Measurements from ENCODE around the gene ACADM.
A peak's percentile ranks its signal among the peaks of the same experiment; 100 is the strongest.
"Not testable (repeated sequence)": the region's sequence is repeated elsewhere in the genome, so short reads cannot be mapped to it uniquely, and the experiment has no call there.

Gene ACADM

DNA sequence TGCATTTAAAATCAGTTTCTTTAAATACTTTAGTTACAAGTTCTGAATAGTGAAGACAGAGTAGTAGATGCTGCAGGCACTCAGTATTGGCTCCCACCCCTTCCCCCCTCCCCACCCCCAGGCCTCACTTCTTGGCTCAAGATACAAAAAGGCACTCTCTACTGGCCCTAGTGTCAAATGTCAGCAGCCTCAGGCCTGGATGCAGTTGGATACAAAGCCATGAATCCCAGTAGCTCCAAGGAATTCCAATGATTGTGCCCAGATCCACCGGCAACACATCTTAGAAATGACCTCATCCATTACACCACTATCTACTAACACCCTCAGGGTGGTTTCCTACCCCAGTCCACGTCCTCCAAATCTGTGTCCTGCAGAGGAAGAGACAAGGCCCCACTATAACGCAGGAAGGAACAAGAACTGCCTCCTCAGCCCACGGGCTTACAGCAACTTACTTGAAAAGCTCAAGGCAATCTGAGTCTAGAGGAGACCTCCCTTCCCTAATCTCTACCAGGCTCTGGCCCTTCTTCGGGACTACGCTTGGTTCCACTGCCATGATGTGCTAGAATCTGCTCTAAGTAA, 17.6 kb downstream of the ACADM start:
- DNase-seq (ENCODE audit: low spot score): no peak

DNA sequence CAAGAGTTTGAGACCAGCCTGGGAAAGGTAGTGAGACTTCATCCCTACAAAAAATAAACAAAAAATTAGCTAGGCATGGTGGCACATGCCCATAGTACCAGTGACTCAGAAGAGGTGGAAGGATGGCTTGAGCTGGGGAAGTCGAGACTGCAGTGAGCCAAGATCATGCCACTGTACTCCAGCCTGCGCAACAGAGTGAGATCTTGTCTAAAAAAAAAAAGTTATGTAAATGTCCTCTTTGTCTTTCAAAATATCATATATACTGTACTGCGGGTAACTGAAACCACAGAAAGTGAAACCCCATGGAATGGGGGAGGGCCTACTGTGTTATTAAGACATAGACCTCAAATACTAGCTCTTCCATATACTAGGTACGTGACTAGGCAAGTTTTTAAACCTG, 20.8 kb downstream of the ACADM start:
- no peak for DNase-seq (ENCODE audit: low spot score)

DNA sequence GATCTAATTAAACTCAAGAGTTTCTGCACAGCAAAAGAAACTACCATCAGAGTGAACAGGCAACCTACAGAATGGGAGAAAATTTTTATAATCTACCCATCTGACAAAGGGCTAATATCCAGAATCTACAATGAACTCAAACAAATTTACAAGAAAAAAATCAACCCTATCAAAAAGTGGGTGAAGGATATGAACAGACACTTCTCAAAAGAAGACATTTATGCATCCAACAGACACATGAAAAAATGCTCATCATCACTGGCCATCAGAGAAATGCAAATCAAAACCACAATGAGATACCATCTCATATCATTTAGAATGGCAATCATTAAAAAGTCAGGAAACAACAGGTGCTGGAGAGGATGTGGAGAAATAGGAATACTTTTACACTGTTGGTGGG, 32.7 kb downstream of the ACADM start:
- not testable (repeated sequence) for DNase-seq (ENCODE audit: low spot score)

DNA sequence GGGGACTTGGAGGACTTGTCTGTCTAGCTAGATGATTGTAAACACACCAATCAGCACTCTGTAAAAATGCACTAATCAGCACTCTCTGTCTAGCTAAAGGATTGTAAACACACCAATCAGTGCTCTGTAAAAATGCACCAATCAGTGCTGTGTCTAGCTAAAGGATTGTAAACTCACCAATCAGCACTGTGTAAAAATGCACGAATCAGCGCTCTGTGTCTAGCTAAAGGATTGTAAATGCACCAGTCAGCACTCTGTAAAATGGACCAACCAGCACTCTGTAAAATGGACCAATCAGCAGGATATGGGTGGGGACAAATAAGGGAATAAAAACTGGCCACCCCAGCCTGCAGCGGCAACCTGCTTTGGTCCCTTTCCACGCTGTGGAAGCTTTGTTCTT, 34.0 kb downstream of the ACADM start:
- not testable (repeated sequence) for DNase-seq (ENCODE audit: low spot score)

DNA sequence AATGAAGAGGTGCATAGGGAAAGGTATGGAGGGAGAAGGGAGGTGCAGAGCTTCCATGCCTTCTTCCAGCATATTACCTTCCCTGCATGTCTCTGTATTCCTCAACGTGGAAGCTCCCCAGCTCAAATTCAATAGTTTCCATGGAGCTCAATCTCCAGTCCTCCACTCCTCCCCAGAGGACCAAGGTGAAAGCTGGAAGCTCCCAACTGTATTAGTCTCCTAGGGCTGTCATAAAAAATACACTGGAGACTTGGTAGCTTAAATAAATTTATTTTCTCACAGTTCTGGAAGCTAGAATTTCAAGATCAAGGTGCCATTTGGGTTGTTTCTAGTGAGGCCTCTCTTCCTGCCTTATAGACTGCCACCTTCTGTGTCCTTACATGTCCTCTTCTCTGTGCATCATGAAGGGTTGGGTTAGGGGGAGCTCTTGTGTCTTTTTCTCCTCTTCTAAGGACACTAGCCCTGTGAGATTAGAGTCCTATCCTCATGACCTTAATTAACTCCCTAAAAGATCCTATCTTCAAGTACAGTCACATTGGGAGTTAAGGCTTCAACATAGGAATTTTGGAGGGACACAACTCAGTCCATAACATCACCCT, 39.6 kb downstream of the ACADM start:
- no peak for DNase-seq (ENCODE audit: low spot score)

DNA sequence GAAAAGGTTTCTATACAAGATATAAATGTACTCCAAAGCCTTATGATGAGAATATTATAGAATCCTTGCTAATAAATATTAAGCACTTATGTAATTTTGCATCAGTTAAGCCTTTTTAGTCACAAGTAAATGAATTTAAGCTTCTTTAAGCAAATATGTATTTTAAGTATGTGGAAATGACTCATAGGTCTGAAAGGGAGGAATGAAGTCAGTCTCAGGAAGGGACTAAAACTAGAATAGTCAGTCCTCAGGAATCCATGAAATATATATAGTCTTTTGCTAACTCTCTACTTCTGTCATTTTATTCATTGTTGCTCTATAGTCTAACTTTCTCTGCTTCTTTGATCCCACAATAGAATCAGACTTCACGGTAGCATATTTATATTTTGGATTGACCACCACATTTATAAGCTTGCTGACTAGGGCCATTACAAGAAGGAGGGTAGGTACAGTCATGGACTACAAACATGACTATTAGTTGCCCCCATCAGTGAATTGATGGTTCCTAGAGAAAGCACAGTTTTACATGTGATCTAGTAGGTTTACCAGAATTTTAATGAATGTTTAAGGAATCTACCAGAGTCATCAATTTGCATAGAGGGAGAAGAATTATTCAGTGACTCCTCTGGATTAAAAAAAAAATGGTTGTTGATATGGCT, 41.3 kb downstream of the ACADM start:
- no peak for DNase-seq (ENCODE audit: low spot score)

DNA sequence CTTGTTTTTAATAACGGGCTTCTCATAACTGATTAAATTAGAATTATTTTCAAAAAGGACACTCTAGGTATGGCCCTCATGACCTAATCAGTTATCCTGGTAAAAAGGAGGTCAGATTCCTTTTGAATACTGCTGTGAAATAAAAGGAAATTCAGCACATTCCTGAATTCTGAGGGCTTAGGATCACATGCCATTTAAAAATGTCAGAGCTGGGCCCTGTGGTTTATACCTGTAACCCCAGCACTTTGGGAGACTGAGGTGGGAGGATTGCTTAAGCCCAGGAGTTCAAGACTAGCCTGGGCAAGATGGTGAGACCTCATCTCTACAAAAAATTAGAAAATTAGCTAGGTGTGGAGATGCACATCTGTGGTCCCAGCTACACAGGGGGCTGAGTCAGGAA, 43.5 kb downstream of the ACADM start:
- DNase-seq (ENCODE audit: low spot score): no peak

DNA sequence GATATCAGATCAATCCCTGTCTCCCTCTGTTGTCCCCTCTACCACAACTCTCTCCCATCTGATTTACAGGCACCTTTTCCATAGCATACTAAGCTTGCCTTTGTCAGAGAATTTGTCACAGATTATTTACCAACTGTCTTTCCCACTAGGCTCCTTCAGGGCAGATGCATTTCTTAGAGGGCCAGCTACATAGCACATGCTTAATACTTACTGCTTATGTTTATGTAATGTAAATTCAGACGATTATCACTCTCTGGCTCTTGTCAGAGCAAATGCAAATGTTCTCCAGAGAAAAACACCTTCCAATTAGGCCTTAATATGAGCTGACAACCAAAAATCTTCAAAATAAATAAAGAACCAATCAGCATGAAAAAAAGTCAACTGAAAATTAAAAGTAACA, 46.3 kb downstream of the ACADM start:
- DNase-seq (ENCODE audit: low spot score): no peak

DNA sequence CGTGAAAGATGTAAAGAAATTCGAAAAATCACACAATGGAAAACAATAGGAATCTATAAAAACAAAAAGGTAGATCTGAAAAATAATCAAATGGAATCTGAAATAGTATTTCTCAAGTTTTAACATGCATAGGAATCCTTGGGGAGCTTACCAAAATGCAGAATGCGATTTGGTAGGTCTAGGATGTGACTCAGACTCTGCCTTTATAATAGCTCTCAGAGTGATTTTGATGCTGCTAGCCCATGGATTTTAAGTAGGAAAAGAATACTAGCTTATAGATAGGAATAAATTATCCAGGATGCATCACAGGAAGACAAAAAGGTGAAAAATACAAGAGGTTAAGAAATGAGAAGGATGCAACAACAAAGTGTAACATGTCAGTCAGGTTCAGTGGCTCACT, 47.5 kb downstream of the ACADM start:
- no peak for DNase-seq (ENCODE audit: low spot score)

DNA sequence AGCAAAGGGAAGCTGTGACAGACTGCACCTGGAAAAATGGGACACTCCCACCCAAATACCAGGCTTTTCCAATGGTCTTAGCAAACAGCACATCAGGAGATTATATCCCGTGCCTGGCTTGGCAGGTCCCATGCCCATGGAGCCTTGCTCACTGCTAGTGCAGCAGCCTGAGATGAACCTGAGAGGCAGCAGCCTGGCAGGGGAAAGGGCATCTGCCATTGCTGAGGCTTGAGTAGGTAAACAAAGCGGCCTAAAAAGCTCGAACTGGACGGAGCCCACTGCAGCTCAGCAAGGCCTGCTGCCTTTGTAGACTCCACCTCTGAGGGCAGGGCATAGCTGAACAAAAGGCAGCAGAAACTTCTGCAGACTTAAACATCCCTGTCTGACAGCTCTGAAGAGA, 53.3 kb downstream of the ACADM start:
- not testable (repeated sequence) for DNase-seq (ENCODE audit: low spot score)

DNA sequence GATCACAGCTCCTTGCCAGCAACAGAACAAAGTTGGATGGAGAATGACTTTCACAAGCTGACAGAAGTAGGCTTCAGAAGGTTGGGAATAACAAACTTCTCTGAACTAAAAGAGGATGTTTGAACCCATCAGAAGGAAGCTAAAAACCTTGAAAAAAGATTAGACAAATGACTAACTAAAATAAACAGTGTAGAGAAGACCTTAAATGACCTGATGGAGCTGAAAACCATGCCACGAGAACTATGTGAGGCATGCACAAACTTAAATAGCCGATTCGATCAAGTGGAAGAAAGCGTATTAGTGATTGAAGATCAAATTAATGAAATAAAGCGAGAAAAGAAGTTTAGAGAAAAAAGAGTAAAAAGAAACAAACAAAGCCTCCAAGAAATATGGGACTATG, 54.2 kb downstream of the ACADM start:
- DNase-seq (ENCODE audit: low spot score): not testable (repeated sequence)

DNA sequence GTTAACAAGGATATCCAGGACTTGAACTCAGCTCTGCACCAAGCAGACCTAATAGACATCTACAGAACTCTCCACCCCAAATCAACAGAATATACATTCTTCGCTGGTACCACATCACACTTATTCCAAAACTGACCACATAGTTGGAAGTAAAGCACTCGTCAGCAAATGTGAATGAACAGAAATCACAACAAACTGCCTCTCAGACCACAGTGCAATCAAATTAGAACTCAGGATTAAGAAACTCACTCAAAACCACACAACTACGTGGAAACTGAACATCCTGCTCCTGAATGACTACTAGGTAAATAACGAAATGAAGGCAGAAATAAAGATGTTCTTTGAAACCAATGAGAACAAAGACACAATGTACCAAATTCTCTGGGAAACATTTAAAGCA, 55.7 kb downstream of the ACADM start:
- not testable (repeated sequence) for DNase-seq (ENCODE audit: low spot score)

DNA sequence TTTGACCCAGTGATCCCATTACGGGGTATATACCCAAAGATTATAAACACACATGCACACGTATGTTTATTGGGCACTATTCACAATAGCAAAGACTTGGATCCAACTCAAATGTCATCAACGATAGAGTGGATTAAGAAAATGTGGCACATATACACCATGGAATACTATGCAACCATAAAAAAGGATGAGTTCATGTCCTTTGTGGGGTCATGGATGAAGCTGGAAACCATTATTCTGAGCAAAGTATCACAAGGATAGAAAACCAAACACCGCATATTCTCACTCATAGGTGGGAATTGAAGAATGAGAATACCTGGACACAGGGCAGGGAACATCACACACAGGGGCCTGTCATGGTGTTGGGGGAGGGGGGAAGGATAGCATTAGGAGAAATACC, 59.4 kb downstream of the ACADM start:
- DNase-seq (ENCODE audit: low spot score): not testable (repeated sequence)

DNA sequence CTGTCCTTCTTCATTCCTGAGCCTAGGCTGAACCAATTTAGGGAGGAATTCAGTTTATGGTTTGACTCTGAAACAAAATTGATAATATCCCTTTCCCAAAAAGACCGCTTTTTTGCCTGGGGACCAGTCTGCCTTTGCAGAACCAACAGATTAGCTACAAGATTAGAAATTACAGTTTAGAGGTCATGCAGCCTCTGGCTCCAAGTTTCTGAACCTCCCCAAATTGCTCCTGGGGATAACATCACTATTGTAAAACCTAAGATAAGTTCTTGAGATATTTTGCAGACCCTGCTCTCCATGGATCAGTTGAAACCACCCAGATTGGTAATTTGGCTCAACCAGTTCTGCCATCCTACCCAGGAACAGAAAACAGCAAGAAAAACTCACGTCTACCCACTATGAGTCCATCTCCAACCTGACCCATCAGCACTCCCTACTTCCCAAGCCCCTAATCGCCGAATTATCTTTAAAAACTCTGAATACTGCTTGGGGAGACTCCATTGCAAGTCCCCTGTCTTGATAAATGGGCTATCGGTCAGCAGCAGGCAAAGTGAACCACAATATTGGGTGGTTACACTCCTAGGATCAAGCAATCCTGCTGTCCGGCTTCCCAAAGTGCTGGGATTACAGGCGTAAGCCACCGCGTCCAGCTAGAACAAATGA, 60.9 kb downstream of the ACADM start:
- DNase-seq (ENCODE audit: low spot score): no peak

DNA sequence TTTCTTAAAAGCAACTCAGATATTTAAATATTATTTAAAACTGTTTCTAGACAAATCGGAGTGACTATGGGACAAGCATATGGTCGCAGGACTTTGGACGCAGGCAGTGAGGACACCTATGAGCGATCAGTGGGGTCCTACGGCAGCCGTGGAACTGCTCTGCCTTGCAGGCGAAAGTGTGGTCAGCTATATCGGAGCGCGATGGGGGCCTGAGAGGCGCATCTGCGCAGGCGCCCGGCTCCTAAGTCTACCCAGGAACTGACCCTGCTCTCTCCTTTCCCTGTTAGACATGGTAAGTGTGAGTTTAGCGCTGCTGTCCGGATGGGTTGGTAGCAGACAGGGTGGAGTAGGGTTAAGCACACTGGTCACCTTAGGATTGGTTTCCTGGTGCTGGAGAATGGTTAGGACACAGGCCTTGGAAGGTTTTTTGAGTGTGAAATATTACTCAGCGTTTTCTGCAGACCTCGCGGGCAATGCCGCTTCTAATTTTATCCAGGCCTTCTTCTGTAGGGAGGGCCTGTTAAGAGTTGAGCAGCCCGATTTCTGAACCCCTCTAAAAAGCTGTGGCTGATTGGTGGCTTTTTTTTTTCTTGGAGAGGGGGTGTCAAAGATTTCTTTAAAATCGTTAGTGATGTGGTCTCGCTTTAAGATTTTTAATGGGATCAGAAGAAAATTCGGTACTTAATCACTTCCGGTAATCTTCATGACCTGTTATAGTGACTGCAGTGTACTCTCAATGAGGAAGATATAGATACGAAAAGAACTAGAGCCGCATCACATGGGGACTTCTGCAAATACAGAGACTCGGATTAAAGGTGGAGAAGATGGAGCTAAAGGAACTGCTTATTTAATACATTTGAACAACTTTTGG, 61.7 kb downstream of the ACADM start, which contains the start of gene RABGGTB:
RABGGTB (plus strand) TSS at position 274 of the 871 bp plus-strand sequence; CDS start at position 290, 16 bp downstream.
- peak; percentile 94 for DNase-seq (ENCODE audit: low spot score)

DNA sequence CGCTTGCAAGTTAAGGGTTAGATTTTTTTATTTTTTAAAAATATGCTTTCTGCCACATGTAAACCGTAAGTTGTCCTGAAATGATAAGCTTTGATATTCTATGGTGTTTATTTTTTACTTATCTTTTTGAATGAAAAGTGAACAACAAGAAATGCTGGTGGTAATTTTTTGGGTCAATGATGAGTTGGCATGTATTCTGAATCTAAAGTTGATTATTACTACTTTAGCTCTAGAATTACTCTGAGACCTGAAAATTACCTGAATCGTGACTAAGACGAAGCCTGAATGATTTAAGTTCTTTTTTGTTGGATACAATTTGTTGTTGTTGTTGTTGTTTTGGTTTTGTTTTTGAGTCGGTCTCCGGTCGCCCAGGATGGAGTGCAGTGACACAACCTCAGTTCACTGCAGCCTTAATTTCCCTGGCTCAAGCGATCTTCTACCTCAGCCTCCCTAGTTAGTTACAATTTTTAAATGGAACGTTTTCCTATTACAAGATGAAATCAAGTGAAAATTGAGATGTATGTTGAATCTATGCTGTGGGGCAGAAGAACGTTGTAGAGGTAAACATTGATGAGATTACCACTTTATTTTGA, 62.5 kb downstream of the ACADM start:
- no peak for DNase-seq (ENCODE audit: low spot score)

DNA sequence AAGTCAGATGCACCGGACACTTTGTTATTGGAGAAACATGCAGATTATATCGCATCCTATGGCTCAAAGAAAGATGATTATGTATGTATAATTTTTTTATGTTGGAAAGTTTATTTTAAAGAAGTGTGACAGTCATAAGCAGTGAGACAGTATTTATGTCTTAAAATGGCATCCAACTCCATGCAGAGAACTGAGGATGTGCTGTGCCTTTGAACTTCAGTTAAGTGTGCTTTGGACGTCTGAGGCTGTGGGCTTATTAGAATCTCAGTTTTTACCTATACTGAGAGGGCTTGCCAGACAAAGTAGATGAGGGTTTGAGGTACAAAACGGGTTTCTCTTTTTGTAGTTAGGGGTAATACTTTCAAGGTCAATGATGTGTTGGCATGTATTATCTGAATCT, 63.0 kb downstream of the ACADM start:
- DNase-seq (ENCODE audit: low spot score): no peak

DNA sequence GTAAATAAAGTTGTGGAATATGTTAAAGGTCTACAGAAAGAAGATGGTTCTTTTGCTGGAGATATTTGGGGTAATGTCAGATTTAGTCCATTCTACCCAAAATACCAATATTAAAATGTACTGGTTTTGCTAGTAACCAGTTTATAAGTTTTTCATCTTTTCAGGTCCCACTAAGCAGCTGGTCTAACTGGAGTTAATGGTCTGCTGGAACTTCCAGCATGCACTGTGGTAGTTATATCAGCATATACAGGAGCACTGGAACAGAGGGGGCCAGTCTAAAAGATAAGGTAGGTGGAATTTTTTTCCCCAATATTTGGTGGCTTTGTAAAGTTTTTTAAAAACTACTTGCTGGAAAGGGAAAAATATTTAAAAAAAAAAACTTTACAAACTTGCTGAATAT, 65.5 kb downstream of the ACADM start:
- DNase-seq (ENCODE audit: low spot score): no peak

DNA sequence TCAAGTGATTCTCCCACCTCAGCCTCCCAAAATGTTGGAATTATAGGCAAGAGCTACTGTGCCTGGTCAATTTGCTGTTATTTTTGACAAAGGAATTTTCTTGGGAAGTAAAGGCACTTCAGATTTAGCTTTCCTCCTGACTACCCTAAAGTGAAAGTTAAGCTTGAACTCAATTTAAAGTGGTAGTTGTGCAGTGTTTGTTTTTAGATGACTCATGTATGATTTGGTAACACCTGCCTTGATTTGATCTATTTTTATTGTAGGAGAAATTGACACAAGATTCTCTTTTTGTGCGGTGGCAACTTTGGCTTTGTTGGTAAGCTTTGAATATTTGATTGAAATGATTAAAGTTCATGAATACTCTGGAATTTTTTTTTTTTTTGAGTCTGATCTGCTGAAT, 66.5 kb downstream of the ACADM start:
- DNase-seq (ENCODE audit: low spot score): no peak

DNA sequence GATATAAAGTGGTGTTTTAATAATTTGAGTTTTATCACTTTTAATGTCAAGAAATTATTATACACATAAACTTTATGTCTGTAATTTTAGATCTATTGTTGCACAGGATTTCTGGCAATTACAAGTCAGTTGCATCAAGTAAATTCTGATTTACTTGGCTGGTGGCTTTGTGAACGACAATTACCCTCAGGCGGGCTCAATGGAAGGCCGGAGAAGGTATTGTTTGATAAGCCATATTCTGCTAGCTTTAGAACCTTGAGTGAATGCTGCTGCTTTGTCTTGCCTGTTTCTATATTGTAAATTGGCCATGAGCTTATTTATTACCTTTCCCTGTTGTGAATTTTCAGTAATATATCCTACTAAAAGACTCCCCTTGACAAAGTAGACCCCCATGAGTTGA, 67.6 kb downstream of the ACADM start:
- no peak for DNase-seq (ENCODE audit: low spot score)

DNA sequence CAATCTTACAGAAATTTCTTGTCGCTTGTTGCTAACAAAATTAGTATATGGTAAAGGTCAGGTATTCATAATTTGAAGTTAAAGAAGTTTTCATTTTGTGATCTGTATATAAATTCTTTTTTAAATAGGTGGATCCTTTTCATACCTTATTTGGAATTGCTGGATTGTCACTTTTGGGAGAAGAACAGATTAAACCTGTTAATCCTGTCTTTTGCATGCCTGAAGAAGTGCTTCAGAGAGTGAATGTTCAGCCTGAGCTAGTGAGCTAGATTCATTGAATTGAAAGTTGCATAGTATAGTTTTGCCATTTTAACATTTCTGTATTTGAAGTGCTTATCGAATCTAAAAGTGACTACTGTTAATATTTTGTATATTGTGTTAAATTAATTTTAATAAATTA, 69.9 kb downstream of the ACADM start:
- no peak for DNase-seq (ENCODE audit: low spot score)

DNA sequence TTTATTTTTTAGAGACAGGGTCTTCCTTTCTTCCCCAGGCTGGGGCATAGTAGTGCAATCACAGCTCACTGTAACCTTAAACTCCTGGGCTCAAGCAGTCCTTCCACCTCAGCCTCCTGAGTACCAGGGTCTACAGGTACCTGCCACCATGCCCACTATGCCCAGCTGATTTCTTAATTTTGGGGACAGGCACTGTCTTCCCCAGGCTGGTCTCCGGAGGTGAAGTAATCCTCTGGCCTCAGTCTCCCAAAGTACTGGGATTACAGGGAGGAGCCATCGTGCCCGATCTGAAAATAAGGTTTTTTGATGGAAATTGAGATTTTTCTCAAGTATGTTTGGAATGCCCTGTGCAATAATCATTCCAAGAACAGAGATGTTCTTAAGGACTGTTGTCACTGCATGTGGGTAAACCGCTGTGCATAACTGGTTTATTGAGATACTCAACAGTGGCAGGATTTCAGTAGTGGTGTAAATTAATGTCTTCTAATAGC, 71.2 kb downstream of the ACADM start:
- no peak for DNase-seq (ENCODE audit: low spot score)
